ENCODE results near the gene LAG3. TPM values are rescaled to one million over a fixed set of nuclear protein-coding genes. Genes with fewer than 3 reads are reported as not detected.

LAG3 gene
- polyA plus RNA-seq, 2 of the 4 experiments (the other 2 are of a cell fraction): 0.66 to 1.7 TPM

GRCh38 chr12:6764011-6764828 lies 8.1 kb upstream of the LAG3 start:
- CTCF ChIA-PET: interaction anchor here (1.2 to 26.0 kb wide), 5 partner anchors 7 to 108 kb away, joined by 3 to 670 read pairs (median 55); partner anchors contain the start of genes CD4, LAG3, MLF2 and PTMS
- under 1% methylated on average over 15 of the region's 16 CpGs for WGBS (ENCODE audit: missing lambda C conversion rate)
- Histone ChIP-seq H3K27ac (peak overlapping the region; percentile 95 to 99), H3K9me3 (no peaks in the 10 kb centered on the region), H3K4me2 (peak overlapping the region; percentile 86), H3K4me3 (peak overlapping the region; percentile 97), H3K4me1 (peaks cover 39% of the 10 kb centered on the region)
- POLR2A ChIA-PET: interaction anchor here (1.2 to 5.1 kb wide), 3 partner anchors 10 to 40 kb away, joined by 3 to 118 read pairs (median 12); partner anchors contain the start of genes COPS7A and MLF2
- 0 out of 4 replicates have a peak, but pooled peaks of 1 of the 2 experiments have one; percentile 16 for TF ChIP-seq CEBPB (IDR thresholded peaks at IDR 0.05)
- TF ChIP-seq GATA3 (IDR thresholded peaks at IDR 0.05; ENCODE audit: borderline replicate concordance): peak; percentile 47; the same call in 1 of the 2 replicates
- peak; percentile 30; the same call in 1 of the 2 replicates for TF ChIP-seq REST (IDR thresholded peaks at IDR 0.05)
- no peak for TF ChIP-seq HES2 (IDR thresholded peaks at IDR 0.05)
- TF ChIP-seq RFX5 (IDR thresholded peaks at IDR 0.05): peak; percentile 99
- no peak; the same call in none of the 2 replicates for TF ChIP-seq MAX (IDR thresholded peaks at IDR 0.05)
- TF ChIP-seq ZFP36 (IDR thresholded peaks at IDR 0.05; ENCODE audit: borderline replicate concordance, partially characterized antibody): peak; percentile 99
- no peak for TF ChIP-seq CHD4 (IDR thresholded peaks at IDR 0.05; ENCODE audit: borderline replicate concordance)
- TF ChIP-seq JUN (IDR thresholded peaks at IDR 0.05): peak in 1 of 2 experiments; percentile 48; a peak in 1 of 5 replicates
- peak; percentile 80 for TF ChIP-seq MAZ (IDR thresholded peaks at IDR 0.05; ENCODE audit: borderline replicate concordance, low read depth, low read length)
- TF ChIP-seq POLR2A (IDR thresholded peaks at IDR 0.05; ENCODE audit: low read length): peak; percentile 47
- peak; percentile 16; the same call in 1 of the 2 replicates for TF ChIP-seq PBX3 (IDR thresholded peaks at IDR 0.05)
- no peak for TF ChIP-seq EHF (CRISPR knock-in tag; IDR thresholded peaks at IDR 0.05)
- TF ChIP-seq PHF8 (IDR thresholded peaks at IDR 0.05; ENCODE audit: borderline replicate concordance, low read depth): no peak
- TF ChIP-seq FOSL2 (IDR thresholded peaks at IDR 0.05): no peak
- peak; percentile 28; the same call in 1 of the 2 replicates for TF ChIP-seq FOSL2 (CRISPR knock-in tag; IDR thresholded peaks at IDR 0.05)
- 0 out of 2 replicates have a peak, but pooled peaks have one; percentile 44 for TF ChIP-seq MYC (IDR thresholded peaks at IDR 0.05; ENCODE audit: borderline replicate concordance, low read length)
- TF ChIP-seq NR3C1 (IDR thresholded peaks at IDR 0.05): no peak
- FAIRE-seq: peak; percentile 98
- DNase-seq (ENCODE audit: low read depth in 1 of 2, low spot score in 1 of 2): peak; percentile 100
- ATAC-seq: peak; percentile 69 to 87

GRCh38 chr12:6765048-6765633 lies 7.2 kb upstream of the LAG3 start:
- POLR2A ChIA-PET: interaction anchor here (0.7 to 5.1 kb wide), 8 partner anchors 11 to 233 kb away, joined by 3 to 118 read pairs (median 16); partner anchors contain the start of genes CDCA3, COPS7A, MLF2 and USP5
- TF ChIP-seq POLR2A (IDR thresholded peaks at IDR 0.05; ENCODE audit: low read length): peak; percentile 23; the same call in 1 of the 2 replicates
- no peak for TF ChIP-seq GATA3 (IDR thresholded peaks at IDR 0.05; ENCODE audit: borderline replicate concordance)
- peaks cover 48% of the 10 kb centered on the region for H3K4me1 ChIP-seq
- peak overlapping the region; percentile 86 for H3K4me2 ChIP-seq
- peak; percentile 36 to 46 for DNase-seq (ENCODE audit: low read depth in 1 of 2, low spot score in 1 of 2)
- no peaks in the 10 kb centered on the region for H3K9me3 ChIP-seq
- CTCF ChIA-PET: interaction anchor here (0.5 to 26.0 kb wide), 13 partner anchors 8 to 148 kb away, joined by 3 to 670 read pairs (median 8); partner anchors contain the start of genes CD4, MLF2 and SPSB2
- peak overlapping the region; percentile 94 to 99 for H3K27ac ChIP-seq
- peak overlapping the region; percentile 97 for H3K4me3 ChIP-seq
- ATAC-seq: peak; percentile 1; a peak in 4 of 6 replicates
- FAIRE-seq: no peak
- WGBS (ENCODE audit: missing lambda C conversion rate): 9% methylated on average over 7 of the region's 7 CpGs
